IPS-NIHi7 (cell line): Measurements from ENCODE around the gene AIFM2.
A peak's percentile ranks its signal among the peaks of the same experiment; 100 is the strongest.

ENCODE experiments used
- DNase-seq: peaks from one replicate; pipeline ENCODE4 v3.0.0; 2012; ENCODE audit warnings: mixed read lengths; ENCODE audit errors: extremely low spot score

The AIFM2 gene

GRCh38 chr10:70146489-70147258 lies 14.0 kb upstream of the AIFM2 start, which contains the start of gene TYSND1:
TYSND1 (minus strand) TSS chr10:70146700; CDS start chr10:70146586, 114 bp downstream.
- peak; percentile 99 for DNase-seq

- peak; percentile 59 for DNase-seq
Observed at GRCh38 chr10:70145666-70146488, 13.3 kb upstream of the AIFM2 start.

GRCh38 chr10:70145166-70145665 lies 12.6 kb upstream of the AIFM2 start:
- DNase-seq: no peak

- DNase-seq: no peak
Observed at GRCh38 chr10:70144372-70145110, 11.9 kb upstream of the AIFM2 start.

GRCh38 chr10:70142555-70142954 lies 9.9 kb upstream of the AIFM2 start:
- DNase-seq: no peak

- no peak for DNase-seq
Observed at GRCh38 chr10:70140297-70140696, 7.7 kb upstream of the AIFM2 start.

- DNase-seq: no peak
Observed at GRCh38 chr10:70139997-70140250, 7.3 kb upstream of the AIFM2 start.

- DNase-seq: no peak
Observed at GRCh38 chr10:70139151-70139996, 6.7 kb upstream of the AIFM2 start.

GRCh38 chr10:70137927-70138883 lies 5.6 kb upstream of the AIFM2 start:
- no peak for DNase-seq

GRCh38 chr10:70137135-70137534 lies 4.5 kb upstream of the AIFM2 start:
- no peak for DNase-seq

GRCh38 chr10:70135684-70136083 lies 3.1 kb upstream of the AIFM2 start:
- no peak for DNase-seq

- DNase-seq: no peak
Observed at GRCh38 chr10:70135046-70135445, 2.4 kb upstream of the AIFM2 start.

GRCh38 chr10:70131560-70131937 lies 1.1 kb downstream of the AIFM2 start:
- DNase-seq: peak; percentile 2

- DNase-seq: peak; percentile 5
Observed at GRCh38 chr10:70130878-70131559, 1.6 kb downstream of the AIFM2 start.

GRCh38 chr10:70126700-70127395 lies 5.8 kb downstream of the AIFM2 start:
- no peak for DNase-seq

GRCh38 chr10:70125918-70126552 lies 6.6 kb downstream of the AIFM2 start:
- DNase-seq: no peak

- no peak for DNase-seq
Observed at GRCh38 chr10:70124918-70125317, 7.7 kb downstream of the AIFM2 start.

GRCh38 chr10:70124415-70124814 lies 8.2 kb downstream of the AIFM2 start:
- DNase-seq: no peak

GRCh38 chr10:70123817-70124216 lies 8.8 kb downstream of the AIFM2 start:
- no peak for DNase-seq
